CD4-positive, alpha-beta T cell treated with Interleukin-17A for 4 hours (primary cell): Measurements from ENCODE around the gene FMO5.
"Not testable (repeated sequence)": the region's sequence is repeated elsewhere in the genome, so short reads cannot be mapped to it uniquely, and the experiment has no call there.

Experiments
- DNase-seq: peaks from one replicate; pipeline ENCODE4 v3.0.0-alpha.2; 2020; ENCODE audit warnings: mixed read lengths

The FMO5 gene

DNA sequence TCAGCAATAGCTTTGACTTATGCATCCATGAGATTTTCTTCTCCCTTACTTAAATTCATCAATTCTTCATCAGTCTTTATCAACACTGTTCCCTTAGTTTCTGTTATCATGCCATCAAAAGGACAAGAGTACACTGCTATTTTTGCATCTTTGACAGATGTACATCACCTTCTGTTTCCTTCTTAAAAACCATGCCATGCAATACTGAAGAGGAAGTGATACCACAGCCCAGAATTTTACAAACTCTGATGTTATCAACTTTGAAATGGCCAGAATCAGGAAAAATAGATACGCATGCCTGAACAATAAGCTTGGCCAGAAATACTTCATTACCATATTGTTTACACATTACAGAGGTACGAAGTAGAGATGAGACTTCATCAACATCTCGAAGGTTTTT is 21.1 kb downstream of the FMO5 start:
- DNase-seq, result no peak

DNA sequence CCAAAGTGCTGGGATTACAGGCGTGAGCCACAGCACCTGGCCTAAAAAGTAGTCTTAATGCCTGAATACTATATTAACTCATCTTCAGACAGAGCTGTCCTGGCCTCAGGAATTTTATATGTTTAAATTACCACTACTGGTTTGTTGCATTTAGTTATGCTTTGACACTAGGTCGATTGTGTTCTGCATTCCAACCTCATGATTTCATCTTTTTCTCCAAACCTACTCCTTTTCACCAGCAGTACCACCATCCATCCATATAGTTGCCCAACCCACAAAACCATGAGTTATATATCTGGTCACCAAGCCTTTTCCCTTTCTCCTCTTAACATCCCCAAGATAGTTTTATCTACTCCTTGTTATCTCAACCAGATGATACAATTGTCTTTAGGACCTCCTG is 22.6 kb downstream of the FMO5 start:
- DNase-seq, result no peak

DNA sequence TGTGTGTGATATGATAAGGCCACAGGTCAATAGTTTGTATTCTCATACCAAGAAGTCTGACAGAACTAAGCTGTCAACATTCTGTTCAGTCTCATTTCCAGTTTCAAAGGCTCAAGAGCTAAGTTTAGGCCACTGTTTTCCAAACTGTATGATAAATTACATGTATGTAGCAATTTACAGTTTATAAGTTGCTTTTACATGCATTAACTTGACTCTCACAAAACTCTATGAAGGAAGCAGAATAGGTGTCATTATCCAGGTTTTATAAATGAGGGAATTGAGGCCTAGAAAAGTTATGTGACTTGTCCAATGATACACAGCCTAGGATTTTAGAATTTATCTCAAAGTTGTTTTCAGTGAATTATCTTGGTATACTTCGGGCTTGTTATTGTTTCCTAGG is 23.4 kb downstream of the FMO5 start:
- no peak for DNase-seq

DNA sequence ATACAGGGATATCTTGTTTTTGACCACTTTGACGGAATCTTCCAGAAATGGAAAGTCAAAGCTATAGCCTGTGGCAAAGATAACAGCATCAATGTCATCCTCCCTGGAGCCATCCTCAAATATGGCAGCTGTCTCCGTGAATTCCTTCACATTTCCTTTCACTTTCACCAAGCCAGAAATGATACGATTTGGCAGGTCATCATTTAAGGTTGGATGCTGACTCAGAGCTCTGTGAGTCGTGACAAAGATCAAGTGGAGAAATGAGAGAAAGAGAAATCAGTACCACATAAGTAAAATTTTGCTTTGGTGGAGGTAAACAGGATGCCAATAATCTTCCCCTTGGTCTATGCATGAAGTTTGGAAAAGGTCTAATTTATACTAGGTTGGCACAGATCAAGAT is 23.9 kb downstream of the FMO5 start:
- no peak for DNase-seq

DNA sequence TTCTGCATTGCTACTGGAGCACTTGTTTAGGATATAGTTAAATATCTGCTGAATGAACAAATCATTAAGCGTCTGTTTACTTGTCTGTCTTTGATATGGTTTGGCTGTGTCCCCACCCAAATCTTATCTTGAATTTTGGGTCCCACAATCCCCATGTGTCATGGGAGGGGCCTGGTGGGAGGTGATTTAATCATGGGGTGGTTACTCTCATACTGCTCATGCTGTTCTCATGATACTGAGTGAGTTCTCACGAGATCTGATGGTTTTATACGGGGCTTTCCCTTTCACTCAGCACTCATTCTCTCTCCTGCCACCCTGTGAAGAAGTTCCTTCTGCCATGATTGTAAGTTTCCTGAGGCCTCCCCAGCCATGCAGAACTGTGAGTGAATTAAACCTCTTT is 27.8 kb downstream of the FMO5 start:
- not testable (repeated sequence) for DNase-seq

- no peak for DNase-seq
Measured at GRCh38 chr1:147189514-147189913, 35.6 kb downstream of the FMO5 start.

DNA sequence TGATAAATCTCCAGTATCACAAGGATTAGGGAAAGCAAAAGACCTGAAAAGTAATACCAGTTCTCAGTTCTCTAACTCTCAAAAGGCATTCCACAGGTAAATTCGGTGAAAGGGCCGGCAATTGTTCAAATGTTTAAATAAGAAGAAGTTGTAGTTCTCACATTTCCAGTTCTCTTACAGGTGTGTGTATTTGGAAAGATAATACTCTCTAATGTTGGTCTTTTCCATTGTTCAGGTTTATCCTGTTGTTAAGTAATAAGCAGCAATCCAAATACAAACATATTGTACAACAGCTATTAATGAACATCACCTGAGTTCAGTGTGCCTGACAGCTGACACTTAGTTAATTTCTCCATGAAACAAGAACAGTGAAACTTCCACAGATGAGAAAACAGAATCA is 39.7 kb downstream of the FMO5 start:
- DNase-seq, result no peak

DNA sequence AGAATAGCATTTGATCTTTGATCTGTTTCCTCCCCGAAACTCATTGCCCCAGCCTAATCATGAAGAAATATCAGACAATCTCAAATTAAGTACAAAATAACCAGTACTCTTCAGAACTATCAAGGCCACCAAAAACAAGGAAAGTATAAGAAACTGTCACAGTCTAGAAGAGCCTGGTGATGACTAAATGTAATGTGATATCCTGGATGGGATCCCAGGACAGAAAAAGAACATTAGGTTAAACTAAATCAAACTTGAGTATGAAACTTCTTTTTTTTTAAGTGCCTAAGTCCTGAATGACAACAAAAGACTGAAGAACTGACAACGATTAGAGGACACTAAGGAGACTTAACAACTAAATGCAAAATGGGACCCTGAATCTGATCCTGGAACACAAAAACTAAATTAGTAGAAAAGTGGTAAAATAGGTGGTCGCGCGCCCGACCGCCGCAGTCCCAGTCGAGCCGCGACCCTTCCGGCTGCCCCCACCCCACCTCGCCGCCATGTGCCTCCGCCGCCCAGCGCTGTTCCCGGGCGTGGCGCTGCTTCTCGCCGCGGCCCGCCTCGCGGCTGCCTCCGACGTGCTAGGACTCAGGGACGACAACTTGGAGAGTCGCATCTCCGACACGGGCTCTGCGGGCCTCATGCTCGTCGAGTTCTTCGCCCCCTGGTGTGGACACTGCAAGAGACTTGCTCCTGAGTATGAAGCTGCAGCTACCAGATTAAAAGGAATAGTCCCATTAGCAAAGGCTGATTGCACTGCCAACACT is 47.3 kb downstream of the FMO5 start:
- no peak for DNase-seq

- DNase-seq, result peak; percentile 92
Measured at GRCh38 chr1:147172168-147173016, 52.7 kb downstream of the FMO5 start, which contains the start of gene PRKAB2. TSS of gene PRKAB2 (minus strand) at chr1:147172470. CDS start at chr1:147172144, 326 bp downstream.

DNA sequence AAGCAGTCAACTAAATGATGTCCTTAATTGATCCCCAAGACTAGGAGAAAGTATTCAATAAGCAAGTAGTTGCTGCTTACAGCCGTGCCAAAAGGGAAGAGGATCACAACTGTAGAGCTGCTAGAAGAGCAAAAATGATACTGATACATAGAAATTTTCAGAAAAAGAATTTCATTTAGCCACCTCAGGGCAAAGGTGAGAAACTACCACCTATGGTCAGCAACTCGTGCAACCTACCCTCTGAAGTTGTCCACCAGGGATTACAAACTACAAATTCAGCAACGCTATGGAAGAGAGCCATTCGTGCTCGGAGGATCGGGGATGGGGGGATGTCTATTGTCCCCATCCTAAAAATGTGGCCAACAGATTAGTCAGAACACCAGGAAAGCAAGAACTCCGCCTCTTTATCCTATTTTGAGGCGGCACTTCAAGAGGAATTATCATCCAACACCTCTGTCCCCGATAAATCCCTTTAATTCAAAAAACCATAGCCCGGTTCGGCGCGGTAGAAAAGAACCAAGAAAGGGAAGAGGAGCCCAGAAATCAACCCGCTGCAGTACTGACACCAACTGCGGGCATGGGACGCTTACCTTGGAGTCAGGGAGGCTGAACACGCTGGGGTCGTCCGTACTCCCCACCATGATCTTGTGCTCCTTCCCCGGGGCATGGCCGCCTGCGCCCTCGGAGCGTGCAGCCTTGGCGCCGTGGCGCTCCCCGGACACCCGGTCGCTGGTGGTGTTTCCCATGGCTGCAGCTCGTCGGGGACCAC is 53.6 kb downstream of the FMO5 start:
- DNase-seq, result no peak

DNA sequence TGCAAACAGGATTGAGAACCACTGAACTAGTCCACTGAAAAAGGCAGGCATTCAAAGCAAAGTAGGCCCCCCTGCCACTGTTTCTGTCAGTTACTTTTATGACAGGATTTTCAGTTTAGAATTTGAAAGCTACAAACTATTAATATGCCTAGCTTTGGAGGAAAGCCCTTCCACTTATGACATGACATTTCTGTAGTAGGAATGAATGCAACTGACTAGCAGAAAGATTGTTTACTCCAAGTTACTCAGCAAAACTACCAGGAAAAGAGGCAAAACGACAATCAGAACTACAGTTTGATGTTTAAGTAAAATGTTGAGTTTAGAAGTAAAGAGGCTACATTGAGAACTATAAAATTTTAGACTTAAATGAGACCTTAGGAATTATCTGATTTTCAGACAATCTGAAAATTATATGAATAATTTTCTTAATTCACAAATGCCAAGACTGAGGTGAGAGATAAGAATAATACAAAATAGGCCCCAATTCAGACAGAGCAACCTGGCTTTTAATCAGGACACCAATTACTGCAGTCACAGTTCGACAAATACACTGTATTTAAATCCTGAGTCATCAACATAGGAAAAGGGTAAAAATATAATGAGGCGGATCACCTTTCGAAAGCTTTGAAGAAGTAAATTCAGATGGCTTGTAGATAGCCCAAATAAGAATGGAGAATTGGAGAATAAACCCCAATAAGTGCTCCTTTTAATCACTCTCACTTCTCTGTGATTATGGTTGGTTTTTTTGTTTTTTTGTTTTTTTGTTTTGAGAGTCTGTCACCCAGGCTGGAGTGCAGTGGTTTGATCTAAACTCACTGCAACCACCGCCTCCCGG is 55.1 kb downstream of the FMO5 start:
- no peak for DNase-seq

DNA sequence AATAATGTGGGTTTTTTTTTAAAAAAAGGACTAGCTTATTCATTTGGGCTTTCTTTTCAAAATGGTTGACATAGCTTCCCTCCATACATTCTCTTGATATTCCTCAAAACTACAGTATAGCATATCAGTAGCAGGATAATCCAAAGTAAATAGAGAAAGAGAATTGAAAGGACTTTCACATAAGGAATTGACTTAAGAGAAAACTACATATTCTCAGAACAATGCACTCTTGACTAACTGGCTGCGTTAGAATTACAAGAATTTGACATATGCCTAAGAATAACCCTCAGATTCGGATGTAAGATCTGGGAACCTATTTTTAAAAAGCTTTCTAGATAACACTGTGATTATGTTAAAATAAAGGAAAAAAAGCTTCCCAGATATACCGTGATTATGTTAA is 56.0 kb downstream of the FMO5 start:
- DNase-seq, result no peak

- DNase-seq, result no peak
Measured at GRCh38 chr1:147168626-147169058, 56.5 kb downstream of the FMO5 start.

DNA sequence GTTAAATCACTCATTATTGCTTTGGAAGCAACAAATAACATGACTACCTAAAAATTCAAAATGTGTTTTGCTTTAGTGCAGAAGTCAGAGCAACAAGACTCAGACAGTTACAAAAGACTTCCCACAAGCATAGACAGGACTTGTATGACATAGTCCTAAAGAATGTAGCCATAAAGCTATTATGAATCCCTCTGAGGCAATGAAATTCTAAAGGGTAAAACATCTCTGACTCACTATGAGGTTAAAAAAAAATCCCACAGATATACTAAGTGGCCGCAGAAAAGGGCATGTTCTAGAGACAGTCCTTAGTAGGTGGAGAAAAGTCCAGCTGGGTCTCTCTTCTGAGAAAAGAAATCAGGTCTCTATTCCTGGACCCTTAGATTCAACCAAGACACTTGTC is 57.8 kb downstream of the FMO5 start:
- no peak for DNase-seq

GRCh38 chr1:147163019-147163418 is 62.1 kb downstream of the FMO5 start:
- DNase-seq, result no peak

DNA sequence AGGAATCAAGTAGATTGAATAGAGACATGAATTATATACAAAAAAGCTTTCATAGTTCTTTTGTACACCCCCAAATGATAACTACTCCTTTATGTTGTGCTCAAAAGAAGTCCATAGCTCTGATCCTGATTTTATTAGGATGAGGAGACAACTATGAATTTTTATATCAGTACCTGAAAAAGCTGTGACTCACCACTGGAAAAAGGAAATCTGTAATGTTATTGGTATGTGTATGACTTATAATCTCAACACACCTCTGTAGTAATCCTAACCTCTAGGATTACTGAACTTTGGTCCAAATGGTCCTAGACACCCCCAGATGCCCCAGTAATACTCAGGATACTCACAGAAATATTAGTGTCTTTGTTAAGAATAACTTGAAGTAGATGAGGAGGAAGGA is 63.0 kb downstream of the FMO5 start:
- DNase-seq, result no peak

DNA sequence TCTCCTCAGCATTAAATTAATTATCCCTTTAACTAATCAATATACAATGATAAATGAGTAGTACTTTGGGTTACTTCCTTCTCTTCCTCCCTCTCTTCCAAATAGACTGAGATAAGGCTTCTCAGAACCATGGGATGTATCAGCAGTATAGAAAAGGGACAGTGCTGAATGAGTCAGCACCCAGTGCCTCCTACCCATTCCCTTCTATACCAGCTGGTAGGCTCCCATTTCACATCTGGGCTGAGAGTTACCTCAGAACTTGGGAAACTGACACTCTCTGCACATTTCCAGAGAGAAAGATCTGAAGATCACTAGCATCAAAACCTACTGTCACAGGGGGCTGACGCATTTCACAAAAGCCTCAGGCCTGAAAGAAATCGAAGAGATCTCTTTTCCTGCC is 68.0 kb downstream of the FMO5 start:
- DNase-seq, result not testable (repeated sequence)

GRCh38 chr1:147156642-147157041 is 68.5 kb downstream of the FMO5 start:
- no peak for DNase-seq

DNA sequence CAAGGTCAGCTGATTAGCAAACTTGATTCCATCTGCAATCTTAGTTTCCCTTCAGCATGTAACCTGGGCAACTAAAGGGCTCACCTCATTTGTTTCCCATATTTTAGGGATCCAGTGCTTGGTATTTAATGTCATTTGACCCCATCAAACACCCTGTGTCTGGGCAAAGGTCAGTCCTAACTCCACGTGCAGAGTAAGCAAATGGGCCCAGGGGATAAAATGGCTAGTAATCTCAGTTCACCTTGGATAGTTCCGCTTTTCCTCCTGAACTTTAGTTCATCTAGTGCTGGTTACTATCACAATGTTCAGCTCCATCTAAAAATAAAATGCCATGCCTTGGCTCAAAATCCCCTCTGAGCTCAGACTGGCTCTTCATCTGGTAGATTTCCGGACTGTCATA is 72.4 kb downstream of the FMO5 start:
- DNase-seq, result no peak

GRCh38 chr1:147151244-147151643 is 73.9 kb downstream of the FMO5 start:
- no peak for DNase-seq

GRCh38 chr1:147142886-147143285 is 82.3 kb downstream of the FMO5 start:
- no peak for DNase-seq
